HG02943 (cell line): Measurements from ENCODE around the gene NIN.

Source experiments
- ATAC-seq: cut with Tn5 transposase; IDR thresholded peaks from one replicate; pipeline ENCODE4 v1.9.1; 2021; ENCODE audit warnings: mild to moderate bottlenecking, low read depth, moderate library complexity; ENCODE audit not compliant: unreplicated experiment

The NIN gene

GRCh38 chr14:50768680-50769079 is 62.3 kb downstream of the NIN start:
- ATAC-seq: no peak

DNA sequence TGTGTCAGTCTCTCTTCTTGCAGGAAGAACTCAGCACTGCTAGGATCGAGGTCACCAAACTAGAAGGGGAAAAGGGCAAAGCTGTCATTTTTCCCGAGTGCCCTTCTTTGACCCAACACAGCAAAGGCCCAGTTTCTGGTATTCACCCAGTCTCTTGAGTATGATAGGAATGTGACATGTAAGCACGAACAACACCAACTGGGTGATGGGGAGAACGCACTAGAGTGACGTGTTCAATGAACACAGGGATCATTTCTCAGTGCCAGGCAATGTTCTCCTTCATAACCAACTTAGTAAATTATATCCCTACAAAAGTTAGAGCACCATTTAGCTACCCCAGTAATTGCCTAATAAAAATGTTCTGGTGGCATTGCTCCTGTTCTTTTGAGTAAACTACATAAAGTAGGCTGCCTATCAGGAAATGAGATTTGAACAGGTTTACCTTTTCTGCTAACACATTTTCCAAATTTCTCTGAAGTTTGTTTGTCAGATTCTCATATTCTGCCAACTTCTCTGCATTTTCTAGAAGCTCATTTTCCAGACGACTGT is 64.5 kb downstream of the NIN start:
- ATAC-seq: no peak

DNA sequence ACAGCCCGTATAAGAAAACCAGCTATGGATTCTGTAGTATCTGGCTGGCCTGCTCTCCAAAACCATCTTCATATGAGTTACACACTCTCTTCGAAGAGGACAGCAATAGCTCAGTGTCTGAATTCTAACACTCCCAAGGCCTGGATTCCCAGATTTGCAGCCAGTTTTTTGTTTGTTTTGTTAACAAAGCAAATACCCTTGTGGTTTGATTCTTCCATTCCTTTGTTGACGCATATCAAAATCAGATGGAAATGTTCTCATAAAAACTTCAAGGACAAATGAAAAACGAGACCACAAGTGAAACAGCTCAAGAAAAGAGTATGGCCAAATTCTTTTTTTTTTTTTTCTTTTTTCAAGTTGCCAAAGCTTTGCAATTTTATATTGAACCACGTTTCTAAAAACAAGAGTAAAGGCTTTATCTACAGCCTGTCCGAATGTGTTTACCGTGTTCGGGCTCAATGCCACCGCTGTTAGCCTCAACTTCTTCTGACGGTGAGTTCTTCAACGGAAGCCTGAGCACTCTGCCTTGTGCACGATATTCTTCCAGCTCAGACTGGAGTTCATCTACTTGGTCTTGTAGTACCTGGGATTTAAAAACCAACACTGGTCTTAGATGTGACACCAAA is 67.5 kb downstream of the NIN start:
- ATAC-seq: no peak

DNA sequence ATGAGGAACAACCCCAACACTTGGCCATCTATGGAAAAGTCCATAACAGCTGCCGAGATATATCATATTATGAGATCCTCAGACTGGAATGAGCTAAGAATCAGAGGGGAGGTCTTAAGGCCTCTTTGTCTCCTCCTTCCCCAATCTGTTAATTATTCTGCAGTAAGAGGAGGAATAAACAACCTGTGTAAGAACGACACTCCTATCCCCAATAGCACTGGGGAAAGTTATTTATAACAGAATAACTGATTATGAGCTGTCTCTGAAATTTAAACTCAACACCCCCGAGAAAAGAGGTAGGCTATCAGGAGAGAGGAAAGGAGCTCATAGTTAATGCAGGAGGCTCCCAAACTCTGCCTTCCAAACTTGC is 68.0 kb downstream of the NIN start:
- ATAC-seq: no peak

GRCh38 chr14:50762001-50762930 is 68.7 kb downstream of the NIN start:
- ATAC-seq: no peak

- ATAC-seq: no peak
These were observed 71.0 kb downstream of the NIN start for GRCh38 chr14:50759800-50760543.

DNA sequence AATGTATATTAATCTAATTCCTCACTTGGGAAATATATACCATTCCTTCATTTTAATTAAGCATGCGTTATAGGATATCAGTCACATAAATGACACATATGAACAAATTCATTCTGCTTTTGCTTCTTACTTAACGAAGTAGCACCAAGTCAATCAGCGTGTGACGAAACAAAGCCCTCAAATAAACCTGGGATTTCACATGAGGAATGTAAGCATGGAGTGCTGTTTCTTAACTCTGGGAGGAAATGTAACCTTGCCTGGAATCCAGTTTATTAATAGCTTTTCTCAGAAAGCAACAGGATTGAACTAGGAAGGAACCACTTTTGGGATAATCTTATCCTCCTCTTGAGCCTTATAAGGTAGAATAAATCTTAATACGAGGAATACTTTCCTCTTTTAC is 72.0 kb downstream of the NIN start:
- ATAC-seq: no peak

DNA sequence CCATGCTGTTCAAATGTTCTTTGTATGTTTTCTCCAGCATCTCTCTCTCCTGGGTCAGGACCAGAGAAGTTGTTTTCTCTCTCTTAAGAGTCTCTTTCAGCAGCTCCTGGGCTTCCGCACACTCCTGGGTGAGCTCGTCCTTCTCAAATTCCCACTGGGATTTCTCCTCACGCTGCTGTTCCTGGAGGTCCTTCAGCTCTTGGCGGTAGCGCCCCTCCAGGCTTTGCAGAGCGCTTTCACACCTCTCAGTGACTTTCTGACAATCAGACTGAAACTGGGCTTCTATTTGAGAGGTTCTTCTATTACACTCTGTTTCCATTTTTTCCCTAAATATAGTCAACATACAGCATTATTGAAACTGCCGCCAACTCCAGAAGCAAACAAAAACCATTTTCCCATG is 72.7 kb downstream of the NIN start:
- ATAC-seq: no peak

DNA sequence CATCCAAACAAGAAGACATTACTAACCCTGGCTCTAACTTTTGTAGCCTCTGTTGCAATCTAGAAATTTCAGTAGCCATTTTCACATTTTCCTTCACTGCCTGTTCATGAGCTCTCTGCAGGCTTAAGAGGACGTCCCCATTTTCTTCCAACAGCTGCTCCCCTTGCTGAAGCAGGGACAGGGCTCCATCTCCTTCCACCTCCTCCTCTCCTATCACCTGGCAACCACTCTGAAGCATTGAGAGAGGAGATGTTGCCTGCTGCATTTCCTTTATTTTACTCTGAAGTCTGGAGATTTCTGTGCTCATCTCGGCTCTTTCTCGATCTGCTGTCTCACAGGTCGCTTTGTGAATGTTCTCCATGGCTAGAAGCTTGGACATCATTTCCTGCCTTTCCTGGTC is 73.3 kb downstream of the NIN start:
- ATAC-seq: no peak

- ATAC-seq: no peak
These were observed 74.7 kb downstream of the NIN start for GRCh38 chr14:50756300-50756699.

- ATAC-seq: no peak
These were observed 80.6 kb downstream of the NIN start for GRCh38 chr14:50750323-50750722.

DNA sequence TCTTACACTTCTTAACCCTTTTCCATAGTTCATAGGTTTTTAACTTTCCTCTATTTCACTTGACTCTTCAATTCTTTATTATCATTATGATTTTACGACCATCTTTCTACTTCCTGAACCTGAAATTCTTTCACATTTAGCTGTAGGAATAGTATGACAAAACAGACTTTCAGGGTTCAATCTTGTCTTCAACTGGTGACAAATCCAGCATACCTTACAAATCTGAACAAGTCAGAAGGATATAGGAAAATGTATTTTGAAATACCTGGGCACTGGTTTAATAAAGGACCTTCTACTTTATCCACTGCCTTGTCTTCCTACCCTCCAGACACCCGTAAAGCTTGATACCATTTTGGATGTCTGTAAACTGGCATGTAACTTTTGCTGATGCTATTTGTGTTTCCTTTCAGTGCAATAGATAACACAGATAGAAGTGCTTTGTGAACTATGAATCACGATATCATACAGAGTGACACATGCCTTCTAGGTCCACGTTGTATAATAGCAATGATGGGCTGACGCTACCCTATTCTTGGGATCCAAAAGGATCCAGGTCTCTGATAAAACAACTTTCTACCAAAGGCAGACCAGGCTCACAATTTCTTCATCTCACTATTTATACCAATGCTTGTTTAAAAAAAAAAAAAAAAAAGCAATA is 85.4 kb downstream of the NIN start:
- no peak for ATAC-seq

DNA sequence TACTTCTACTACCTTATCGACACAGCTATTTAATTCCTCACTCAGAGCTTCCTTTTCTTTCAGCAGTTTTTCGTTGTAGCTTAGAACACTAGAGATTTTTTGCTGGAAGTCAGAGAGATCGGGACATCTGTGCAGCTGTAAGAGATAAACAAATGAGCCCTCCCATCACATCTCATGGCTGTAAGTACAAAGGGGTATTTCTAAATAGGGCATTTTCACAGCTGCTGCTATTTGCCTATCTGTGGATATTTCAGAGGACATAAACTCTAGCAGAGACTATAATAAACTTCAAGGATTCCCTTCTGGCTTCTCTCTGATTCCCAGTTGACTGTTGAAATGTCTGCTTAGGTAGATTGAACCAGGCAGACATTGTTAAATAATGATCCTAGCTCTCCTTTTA is 86.7 kb downstream of the NIN start:
- ATAC-seq: no peak

DNA sequence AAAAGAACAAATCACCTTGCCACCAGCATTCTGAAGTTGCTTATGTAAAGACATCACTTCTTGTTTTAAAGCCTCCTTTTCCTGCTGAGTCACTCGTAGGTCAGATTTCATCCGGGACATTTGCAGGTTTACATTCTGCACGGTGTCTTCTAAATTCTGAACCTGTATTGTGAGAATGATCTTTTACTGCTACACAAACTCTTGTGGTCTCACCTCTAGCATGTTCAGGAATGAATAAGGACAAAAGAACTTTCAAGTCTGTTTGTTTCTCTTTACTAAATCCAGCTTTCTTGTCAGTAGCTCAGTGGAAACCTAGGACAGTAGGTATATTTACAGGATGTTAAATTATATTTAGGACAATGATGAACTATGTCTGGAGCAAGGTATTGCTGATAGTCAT is 89.4 kb downstream of the NIN start:
- ATAC-seq: no peak

DNA sequence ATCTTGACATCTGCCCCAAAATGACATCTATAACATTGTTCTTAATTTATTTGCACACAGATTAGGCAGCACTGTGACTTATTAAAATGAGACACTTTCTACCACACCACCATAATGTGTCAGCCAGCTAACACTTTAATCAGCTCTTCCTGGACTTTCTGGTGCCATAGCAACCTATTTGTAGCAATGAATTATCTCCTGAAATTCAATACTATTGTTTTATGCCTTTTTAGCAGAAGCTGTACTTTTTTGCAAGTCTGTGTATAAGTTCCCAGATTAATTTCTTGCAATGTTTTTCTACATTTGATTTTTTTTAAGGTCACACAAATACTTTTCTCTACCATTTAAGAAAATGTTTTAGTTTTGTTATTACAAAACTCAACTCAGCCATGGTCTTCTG is 90.1 kb downstream of the NIN start:
- ATAC-seq: no peak

DNA sequence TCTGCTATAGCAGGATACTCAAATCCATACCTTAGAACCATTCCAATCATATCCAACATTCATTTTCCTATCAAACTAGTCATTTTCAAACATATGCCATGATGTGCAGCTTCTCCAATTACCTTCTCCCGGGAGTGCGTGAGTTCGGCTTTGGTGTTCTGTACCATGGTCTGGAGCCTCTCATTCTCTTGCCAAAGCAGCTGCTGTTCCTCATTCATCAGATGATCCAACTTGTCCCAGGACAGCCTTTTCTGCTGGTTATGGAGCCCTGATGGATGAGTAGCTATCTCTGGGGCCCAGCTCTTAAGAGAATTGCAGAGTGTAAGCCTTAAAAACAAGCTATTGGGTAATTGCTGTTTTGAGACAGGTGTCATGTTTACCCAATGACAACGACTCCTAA is 91.8 kb downstream of the NIN start:
- no peak for ATAC-seq

DNA sequence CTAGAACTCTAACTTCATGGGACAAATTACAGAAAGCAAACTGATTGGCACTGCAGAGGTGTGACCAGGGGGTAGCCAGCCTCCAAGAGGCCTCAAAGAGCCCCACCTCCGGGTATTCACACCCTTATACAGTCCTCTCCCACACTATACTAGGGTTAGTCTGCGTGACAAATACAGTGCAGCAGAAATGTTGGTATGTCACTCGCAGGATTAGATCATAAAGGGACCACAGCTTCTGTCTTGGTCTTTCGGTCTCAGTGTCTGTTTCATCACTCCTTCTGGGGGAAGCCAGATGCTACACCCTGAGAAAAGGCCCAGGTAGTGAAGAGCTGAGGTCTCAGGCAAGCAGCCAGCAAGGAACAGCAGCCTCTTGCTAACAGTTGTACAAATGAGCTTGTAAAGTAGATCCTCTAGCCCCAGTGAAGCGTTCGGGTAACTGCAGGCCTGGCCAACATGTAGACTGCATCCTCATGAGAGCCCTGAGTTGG is 94.0 kb downstream of the NIN start:
- ATAC-seq: peak; percentile 72

DNA sequence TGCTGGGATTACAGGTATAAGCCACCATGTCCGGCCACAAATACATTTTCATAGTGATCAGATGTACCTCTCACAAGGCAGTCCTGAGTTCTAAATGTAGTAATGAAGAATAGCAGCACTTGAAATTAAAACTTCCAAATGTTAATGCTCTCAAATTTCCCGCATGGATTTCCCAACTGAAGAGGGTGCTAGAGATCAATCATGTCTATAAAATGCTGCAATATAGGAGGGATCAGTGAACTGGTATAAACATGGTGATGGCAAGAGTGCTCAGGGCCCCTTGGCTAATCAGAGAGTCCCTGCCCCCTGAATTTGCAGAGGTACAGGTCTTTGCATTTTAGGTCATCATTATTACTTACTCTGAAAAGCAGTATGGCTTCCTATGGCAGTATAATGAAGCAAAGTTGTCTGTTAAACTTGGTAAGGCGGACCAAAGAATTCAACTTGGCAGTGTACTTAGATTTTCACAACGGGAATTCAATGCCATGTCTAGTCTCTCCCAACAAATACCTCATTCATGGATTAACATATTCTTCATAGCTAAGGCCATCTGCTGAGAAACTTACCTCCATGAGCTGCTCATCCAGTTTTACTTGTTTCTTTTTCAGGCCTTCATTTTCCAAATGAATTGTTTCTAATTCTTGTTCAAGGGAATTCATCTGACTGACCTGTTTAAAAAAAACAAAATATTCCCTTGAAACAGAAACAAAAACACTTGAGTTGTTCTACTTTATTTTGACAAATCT is 95.8 kb downstream of the NIN start:
- no peak for ATAC-seq

DNA sequence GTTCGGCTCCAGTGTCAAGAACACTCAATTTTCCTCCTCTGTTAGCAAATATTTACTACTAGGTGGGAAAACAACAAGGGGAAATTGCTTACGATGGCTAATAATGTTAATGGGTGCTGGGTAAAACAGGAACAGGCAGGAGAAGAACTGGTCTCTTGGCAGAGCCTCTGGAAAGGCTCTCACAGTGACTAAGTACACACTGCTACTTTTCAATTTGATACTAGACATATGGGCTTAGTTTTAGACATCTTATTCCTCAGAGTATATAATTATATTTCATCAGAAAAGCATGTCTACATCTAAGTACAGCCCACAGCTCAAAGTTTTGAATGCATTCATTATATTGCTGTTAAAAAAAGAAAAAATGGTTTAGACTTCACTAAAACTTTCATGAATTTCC is 97.5 kb downstream of the NIN start:
- no peak for ATAC-seq

DNA sequence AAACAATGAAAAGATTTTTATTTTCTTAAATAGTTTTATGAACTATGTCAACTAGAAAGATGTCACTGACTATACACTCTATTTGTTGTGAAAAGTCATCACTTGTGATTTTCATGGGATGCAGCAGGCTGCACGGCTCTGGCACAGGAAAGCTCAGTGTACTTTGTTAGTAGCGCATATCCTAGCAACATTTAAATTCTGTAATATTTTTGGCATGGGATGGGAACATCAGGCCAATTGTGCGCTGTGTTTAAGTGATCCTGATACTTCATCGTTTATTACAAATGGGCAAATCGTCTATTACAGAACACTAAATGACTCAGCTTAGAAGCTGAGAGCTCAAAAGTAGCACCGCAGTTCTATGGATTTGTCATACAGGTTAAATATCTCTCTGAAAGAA is 102.1 kb downstream of the NIN start:
- ATAC-seq: no peak
